GM10847 (cell line): ENCODE data around the gene ERC1.

Experiments
- POLR2A ChIP-seq: IDR thresholded peaks from 2 replicates; pipeline ENCODE4 v1.6.1; 2011; ENCODE audit not compliant: insufficient read length; ENCODE audit errors: extremely low read depth

ERC1 gene

GRCh38 chr12:990661-991349, at the start of gene ERC1:
Gene ERC1, plus strand, starts transcription at chr12:991223. Its CDS starts 36,681 bp downstream, at chr12:1027904.
- peak; percentile 24 for TF ChIP-seq POLR2A

GRCh38 chr12:943051-943450, 48.0 kb upstream of the ERC1 start:
- TF ChIP-seq POLR2A: no peak

- TF ChIP-seq POLR2A: no peak
Observed at GRCh38 chr12:944211-944610, 46.8 kb upstream of the ERC1 start.

- TF ChIP-seq POLR2A: no peak
Observed at GRCh38 chr12:946212-946611, 44.8 kb upstream of the ERC1 start.

- no peak for TF ChIP-seq POLR2A
Observed at GRCh38 chr12:946631-947030, 44.4 kb upstream of the ERC1 start.

GRCh38 chr12:948238-948637, 42.8 kb upstream of the ERC1 start:
- TF ChIP-seq POLR2A: no peak

GRCh38 chr12:949453-950191, 41.4 kb upstream of the ERC1 start, which contains the start of gene RAD52:
Gene RAD52, minus strand, starts transcription at chr12:949694. Its CDS starts 16,636 bp downstream, at chr12:933058.
- TF ChIP-seq POLR2A: peak; percentile 85

GRCh38 chr12:951176-951575, 39.8 kb upstream of the ERC1 start:
- TF ChIP-seq POLR2A: no peak

- no peak for TF ChIP-seq POLR2A
Observed at GRCh38 chr12:953776-954175, 37.2 kb upstream of the ERC1 start.

- TF ChIP-seq POLR2A: no peak
Observed at GRCh38 chr12:954741-955140, 36.3 kb upstream of the ERC1 start.

GRCh38 chr12:955939-956338, 35.1 kb upstream of the ERC1 start:
- no peak for TF ChIP-seq POLR2A

GRCh38 chr12:958588-959123, 32.4 kb upstream of the ERC1 start:
- TF ChIP-seq POLR2A: no peak

GRCh38 chr12:966724-967123, 24.3 kb upstream of the ERC1 start:
- no peak for TF ChIP-seq POLR2A

- no peak for TF ChIP-seq POLR2A
Observed at GRCh38 chr12:967641-968040, 23.4 kb upstream of the ERC1 start.

GRCh38 chr12:968545-968944, 22.5 kb upstream of the ERC1 start:
- TF ChIP-seq POLR2A: no peak

- no peak for TF ChIP-seq POLR2A
Observed at GRCh38 chr12:969821-970220, 21.2 kb upstream of the ERC1 start.

- no peak for TF ChIP-seq POLR2A
Observed at GRCh38 chr12:971991-972390, 19.0 kb upstream of the ERC1 start.

- no peak for TF ChIP-seq POLR2A
Observed at GRCh38 chr12:974271-974862, 16.7 kb upstream of the ERC1 start.
